B cell (primary cell): ENCODE results near the gene WDR27. TPM values are rescaled to one million over a fixed set of nuclear protein-coding genes. Genes with fewer than 3 reads are reported as not detected.

Experiments used
- ATAC-seq: fragments of 200-7000 bp; cut with Tn5 transposase; one replicate; pipeline ENCODE4 v1.10.0; 2021; ENCODE audit warnings: low read depth, mild to moderate bottlenecking, moderate number of reproducible peaks, moderate library complexity
- CTCF ChIA-PET: fragments of 350-600 bp; sonication (Branson Sonifier 250); formaldehyde crosslinking; loops from one replicate; lab custom pipeline; 2021; ENCODE audit warnings: antibody characterized with exemption, inconsistent platforms; lab: Charles Lee
- POLR2A ChIA-PET: fragments of 350-600 bp; sonication (Branson Sonifier 250); formaldehyde crosslinking; loops from one replicate; lab custom pipeline; 2021; ENCODE audit warnings: antibody characterized with exemption; lab: Charles Lee
- DNase-seq: peaks from one replicate; pipeline ENCODE4 v3.0.0; 2013
- H2AFZ ChIP-seq: 2 replicates; pipeline ENCODE4 v1.6.1; 2012; ENCODE audit warnings: mild to moderate bottlenecking, low read depth, low read length; ENCODE audit not compliant: insufficient read depth, poor library complexity, severe bottlenecking
- H3K27ac ChIP-seq, 2 donors: 1 replicate in 1 of 2; 2 replicates in 1 of 2; pipeline ENCODE4 v1.5.1; 2012 to 2013; ENCODE audit warnings: low read length in 2 of 2, mild to moderate bottlenecking in 2 of 2, moderate library complexity in 1 of 2
- H3K27me3 ChIP-seq, 4 experiments: fragments of 200-600 bp in 1 of 4; sonication (generic) in 1 of 4; replicated peaks in 1 of 4; 1 replicate in 2 of 4; 2 replicates in 2 of 4; pipeline versions ENCODE4 v1.6.1 to v1.7.0; 2013 to 2016; ENCODE audit warnings: low read length in 3 of 4, mild to moderate bottlenecking in 2 of 4, mixed read lengths in 1 of 4, moderate library complexity in 1 of 4; ENCODE audit not compliant: insufficient read depth in 4 of 4, control insufficient read depth in 3 of 4; ENCODE audit errors: control extremely low read depth in 1 of 4
- H3K36me3 ChIP-seq, 2 experiments: replicated peaks in 1 of 2; 1 replicate in 1 of 2; 2 replicates in 1 of 2; pipeline versions ENCODE4 v1.6.1 to v1.7.1; 2013; ENCODE audit warnings: low read length in 1 of 2; ENCODE audit not compliant: insufficient read depth in 2 of 2, control insufficient read depth in 1 of 2; ENCODE audit errors: control extremely low read depth in 1 of 2, extremely low read depth in 1 of 2
- H3K4me1 ChIP-seq, 2 donors: fragments of 200-600 bp in 1 of 2; sonication (generic) in 1 of 2; 1 replicate in 1 of 2; 2 replicates in 1 of 2; pipeline versions ENCODE4 v1.5.1 to v1.6.1; 2013 to 2017; ENCODE audit warnings: low read length in 2 of 2; ENCODE audit not compliant: control insufficient read depth in 2 of 2, insufficient read depth in 2 of 2
- H3K4me2 ChIP-seq: replicated peaks from 2 replicates; pipeline ENCODE3; 2012; ENCODE audit warnings: mild to moderate bottlenecking, low read depth, low read length; ENCODE audit not compliant: poor library complexity, severe bottlenecking
- H3K4me3 ChIP-seq, 5 experiments: fragments of 200-600 bp in 1 of 5; sonication (generic) in 1 of 5; 1 replicate in 3 of 5; 2 replicates in 2 of 5; pipeline versions ENCODE4 v1.5.1 to v1.7.0; 2011 to 2016; ENCODE audit warnings: low read length in 4 of 5, mild to moderate bottlenecking in 4 of 5, low read depth in 2 of 5, control low read depth in 1 of 5, moderate library complexity in 1 of 5; ENCODE audit not compliant: insufficient read depth in 1 of 5; ENCODE audit errors: control extremely low read depth in 1 of 5, extremely low read depth in 1 of 5
- H3K79me2 ChIP-seq: fragments of 200-600 bp; sonication (generic); one replicate; pipeline ENCODE4 v1.6.0; 2016; ENCODE audit warnings: low read length; ENCODE audit not compliant: control insufficient read depth, insufficient read depth
- H3K9ac ChIP-seq: fragments of 200-600 bp; sonication (generic); 2 replicates; pipeline ENCODE4 v1.6.1; 2017; ENCODE audit warnings: mild to moderate bottlenecking, low read length, moderate library complexity
- H3K9me3 ChIP-seq, 3 donors: one replicate each; pipeline versions ENCODE4 v1.6.1 to v1.7.1; 2013; ENCODE audit warnings: low read length in 2 of 3; ENCODE audit not compliant: control insufficient read depth in 2 of 3, insufficient read depth in 1 of 3; ENCODE audit errors: control extremely low read depth in 1 of 3
- H4K20me1 ChIP-seq: 2 replicates; pipeline ENCODE4 v1.6.0; 2012; ENCODE audit warnings: mild to moderate bottlenecking, low read length; ENCODE audit not compliant: insufficient read depth, control insufficient read depth, poor library complexity, severe bottlenecking
- H3K27ac Mint-ChIP-seq: one replicate; pipeline ENCODE4 v1.8.0; 2021; ENCODE audit warnings: mixed read lengths
- H3K27me3 Mint-ChIP-seq: one replicate; pipeline ENCODE4 v1.8.0; 2021; ENCODE audit warnings: mixed read lengths
- H3K4me1 Mint-ChIP-seq: one replicate; pipeline ENCODE4 v1.8.0; 2021; ENCODE audit warnings: mixed read lengths
- H3K4me3 Mint-ChIP-seq: one replicate; pipeline ENCODE4 v1.8.0; 2021; ENCODE audit warnings: mixed read lengths
- H3K9me3 Mint-ChIP-seq: one replicate; pipeline ENCODE4 v1.8.0; 2022; ENCODE audit warnings: mixed read lengths; ENCODE audit not compliant: insufficient read depth
- EZH2 ChIP-seq: IDR thresholded peaks from 2 replicates; pipeline ENCODE4 v1.6.1; 2012; ENCODE audit warnings: borderline replicate concordance, low read depth, mild to moderate bottlenecking, moderate library complexity, low read length; ENCODE audit not compliant: insufficient read depth, poor library complexity, severe bottlenecking
- WGBS: methylation state at CpG from one replicate; pipeline ENCODE4 v1.1.5; 2013; ENCODE audit warnings: missing lambda C conversion rate; ENCODE audit not compliant: insufficient coverage; 5-methylcytosine and 5-hydroxymethylcytosine counted together
- intact Hi-C: fragments of 100-400 bp; cut with micrococcal nuclease; formaldehyde crosslinking; loops from one replicate; pipeline ENCODE4 v1.10.0; 2022
- polyA plus RNA-seq: library from polyadenylated mRNA; depleted of rRNA; stranded (reverse); fragments of >200 nt; gene quantifications from 2 replicates; pipeline ENCODE4 v1.2.3, GENCODE V29; 2012
- total RNA-seq, 2 donors: library from RNA; stranded (reverse); fragments of 120-200 nt in 1 of 2; gene quantifications; 1 replicate in 1 of 2; 2 replicates in 1 of 2; pipeline versions ENCODE4 v1.2.3 to v1.2.4, GENCODE V29; 2013 to 2022
- TF ChIP-seq, protein P1 (sequence below): fragments of 200-600 bp; IDR thresholded peaks from one replicate; pipeline ENCODE4 v1.8.0; 2022; ENCODE audit warnings: antibody characterized with exemption, mild to moderate bottlenecking

The WDR27 gene
- total and polyA plus RNA-seq, 2 donors (not counting 1 experiment from before 2014, with no cell fraction given) = 64.3 to 86.3 TPM

DNA sequence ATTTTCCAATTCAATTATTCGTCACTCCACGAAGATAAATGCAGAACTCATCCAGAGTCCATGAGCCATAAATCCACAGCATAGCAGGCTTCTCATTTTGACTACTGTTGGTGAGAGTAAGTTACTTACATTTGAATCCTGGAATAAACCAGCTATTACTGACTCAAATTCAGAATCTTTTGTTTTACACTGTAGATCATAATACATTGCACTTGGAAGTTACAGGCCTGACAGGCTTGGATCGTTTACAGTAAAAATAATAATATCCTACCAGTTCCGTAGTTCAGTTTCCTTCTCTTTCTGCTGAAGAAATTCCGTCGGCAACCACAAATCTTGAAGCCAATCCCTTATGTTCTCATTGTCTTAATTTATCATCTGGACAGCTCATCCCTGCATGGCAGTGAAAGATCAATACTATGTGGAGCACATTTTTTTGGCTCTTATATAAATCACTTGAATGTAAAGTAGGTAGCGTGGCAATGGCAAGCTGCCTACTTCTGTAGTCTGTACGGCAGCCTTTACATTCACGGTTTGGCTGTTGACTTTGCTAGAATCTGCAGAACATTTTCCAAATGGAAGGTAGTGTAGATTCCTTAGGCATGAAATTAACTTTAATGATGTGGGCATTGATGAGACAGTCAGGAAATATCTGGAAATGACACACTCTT lies 142.9 kb downstream of the WDR27 start:
- H2AFZ ChIP-seq = no peak overlapping the region
- no peaks in the 10 kb centered on the region for H3K79me2 ChIP-seq
- peaks cover 16% of the 10 kb centered on the region for H3K4me1 Mint-ChIP-seq
- no peak overlapping the region for H3K4me3 ChIP-seq
- peaks cover 0 to 16% (median 0%) of the 10 kb centered on the region in 3 donors for H3K9me3 ChIP-seq
- H3K4me1 ChIP-seq = peaks cover 11 to 18% of the 10 kb centered on the region in 2 donors
- no peaks in the 10 kb centered on the region for H3K27me3 ChIP-seq
- intact Hi-C loops = no loop called here
- DNase-seq = no peak
- TF ChIP-seq, protein P1, sequence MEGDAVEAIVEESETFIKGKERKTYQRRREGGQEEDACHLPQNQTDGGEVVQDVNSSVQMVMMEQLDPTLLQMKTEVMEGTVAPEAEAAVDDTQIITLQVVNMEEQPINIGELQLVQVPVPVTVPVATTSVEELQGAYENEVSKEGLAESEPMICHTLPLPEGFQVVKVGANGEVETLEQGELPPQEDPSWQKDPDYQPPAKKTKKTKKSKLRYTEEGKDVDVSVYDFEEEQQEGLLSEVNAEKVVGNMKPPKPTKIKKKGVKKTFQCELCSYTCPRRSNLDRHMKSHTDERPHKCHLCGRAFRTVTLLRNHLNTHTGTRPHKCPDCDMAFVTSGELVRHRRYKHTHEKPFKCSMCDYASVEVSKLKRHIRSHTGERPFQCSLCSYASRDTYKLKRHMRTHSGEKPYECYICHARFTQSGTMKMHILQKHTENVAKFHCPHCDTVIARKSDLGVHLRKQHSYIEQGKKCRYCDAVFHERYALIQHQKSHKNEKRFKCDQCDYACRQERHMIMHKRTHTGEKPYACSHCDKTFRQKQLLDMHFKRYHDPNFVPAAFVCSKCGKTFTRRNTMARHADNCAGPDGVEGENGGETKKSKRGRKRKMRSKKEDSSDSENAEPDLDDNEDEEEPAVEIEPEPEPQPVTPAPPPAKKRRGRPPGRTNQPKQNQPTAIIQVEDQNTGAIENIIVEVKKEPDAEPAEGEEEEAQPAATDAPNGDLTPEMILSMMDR = no peak
- TF ChIP-seq EZH2 = no peak
- WGBS = 100% methylated on average over 5 of the region's 9 CpGs
- POLR2A ChIA-PET = no interaction called here
- peaks cover 8% of the 10 kb centered on the region for H3K9me3 Mint-ChIP-seq
- no peaks in the 10 kb centered on the region for H4K20me1 ChIP-seq
- H3K36me3 ChIP-seq = no peaks in the 10 kb centered on the region
- no peak for ATAC-seq
- H3K27ac Mint-ChIP-seq = no peak overlapping the region
- CTCF ChIA-PET = no interaction called here
- no peak overlapping the region for H3K27ac ChIP-seq
- H3K27me3 Mint-ChIP-seq = no peaks in the 10 kb centered on the region
- no peak overlapping the region for H3K4me2 ChIP-seq
- H3K9ac ChIP-seq = no peak overlapping the region
- H3K4me3 Mint-ChIP-seq = no peak overlapping the region

DNA sequence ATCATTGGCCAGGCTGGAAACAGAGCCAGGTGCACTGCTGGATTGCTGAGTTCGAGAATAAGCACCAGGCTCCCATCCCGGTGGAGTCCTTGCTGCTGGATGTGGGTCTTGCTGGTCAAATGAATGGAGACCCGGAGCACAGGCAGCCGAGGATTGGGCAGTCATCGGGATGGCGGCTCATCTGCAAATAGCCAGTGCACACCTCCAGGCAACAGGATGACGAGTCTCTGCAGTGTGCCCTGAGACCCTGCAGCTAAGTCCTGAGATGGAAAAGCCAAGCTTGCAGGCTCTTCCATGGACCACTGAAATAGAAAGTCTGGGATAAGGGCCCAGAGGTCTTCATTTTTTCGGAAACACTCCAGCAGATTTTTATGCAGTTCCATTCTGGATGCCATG lies 143.5 kb downstream of the WDR27 start:
- Histone ChIP-seq H3K4me1 (peaks cover 11 to 18% of the 10 kb centered on the region in 2 donors), H3K27ac (no peak overlapping the region), H3K9ac (no peak overlapping the region), H3K9me3 (peaks cover 0 to 16% (median 0%) of the 10 kb centered on the region in 3 donors), H3K4me3 (no peak overlapping the region), H2AFZ (no peak overlapping the region), H3K4me2 (no peak overlapping the region), H3K27me3 (no peaks in the 10 kb centered on the region), H4K20me1 (no peaks in the 10 kb centered on the region), H3K36me3 (no peaks in the 10 kb centered on the region), H3K79me2 (no peaks in the 10 kb centered on the region)
- ChIA-PET CTCF (no interaction called here), POLR2A (no interaction called here)
- WGBS = 98% methylated on average over 8 of the region's 8 CpGs
- no peak overlapping the region for H3K4me3 Mint-ChIP-seq
- H3K27ac Mint-ChIP-seq = no peak overlapping the region
- no peak for ATAC-seq
- H3K27me3 Mint-ChIP-seq = no peaks in the 10 kb centered on the region
- intact Hi-C loops = no loop called here
- no peak for DNase-seq
- H3K9me3 Mint-ChIP-seq = peaks cover 8% of the 10 kb centered on the region
- H3K4me1 Mint-ChIP-seq = peaks cover 16% of the 10 kb centered on the region
- TF ChIP-seq EZH2 = no peak
- TF ChIP-seq, protein P1 = no peak
